HG02840 (cell line): Measurements from ENCODE around the gene ANXA4.
"Not testable (repeated sequence)": the region's sequence is repeated elsewhere in the genome, so short reads cannot be mapped to it uniquely, and the experiment has no call there.

Experiments
- ATAC-seq: cut with Tn5 transposase; IDR thresholded peaks from one replicate; pipeline ENCODE4 v1.9.1; 2021; ENCODE audit warnings: mild to moderate bottlenecking, moderate library complexity, moderate number of reproducible peaks; ENCODE audit not compliant: unreplicated experiment, low FRiP score

ANXA4 gene

DNA sequence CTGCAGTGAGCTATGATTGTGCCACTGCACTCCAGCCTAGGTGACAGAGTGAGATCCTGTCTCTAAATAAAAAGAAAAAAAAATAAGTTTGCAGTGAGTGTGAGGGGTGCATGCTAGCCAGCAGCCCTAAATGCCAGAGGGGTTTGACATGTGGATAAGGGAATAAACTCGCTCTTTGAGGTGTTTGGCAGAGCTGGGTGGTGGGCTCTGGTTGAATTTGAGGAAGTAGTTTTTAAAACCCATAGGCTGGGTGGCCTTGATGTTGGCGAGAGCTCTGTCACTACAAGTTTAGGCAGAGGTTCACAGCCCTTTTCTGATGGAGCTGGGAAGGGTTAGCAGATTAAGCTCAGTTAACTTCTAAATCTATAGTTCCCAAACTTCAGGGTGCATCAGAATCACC is 3.1 kb downstream of the ANXA4 start:
- no peak for ATAC-seq

DNA sequence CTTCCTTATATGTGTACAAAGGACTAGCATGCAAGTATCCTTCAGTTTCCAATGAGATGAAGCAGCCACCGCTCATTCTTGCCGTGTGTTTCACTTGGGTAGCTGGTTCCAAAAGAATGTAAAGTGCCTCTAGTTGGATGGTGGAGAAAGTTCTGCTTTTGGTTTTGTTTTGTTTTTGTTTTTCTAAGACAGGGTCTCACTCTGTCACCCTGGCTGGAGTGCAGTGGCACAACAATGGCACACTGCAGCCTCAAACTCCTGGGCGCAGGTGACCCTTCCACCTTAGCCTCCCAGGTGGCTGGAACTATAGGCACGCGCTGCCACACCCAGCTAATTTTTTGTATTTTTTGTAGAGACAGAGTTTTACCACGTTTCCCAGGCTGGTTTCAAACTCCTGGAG is 8.3 kb downstream of the ANXA4 start:
- no peak for ATAC-seq

GRCh38 chr2:69753659-69754363 is 11.9 kb downstream of the ANXA4 start:
- no peak for ATAC-seq

DNA sequence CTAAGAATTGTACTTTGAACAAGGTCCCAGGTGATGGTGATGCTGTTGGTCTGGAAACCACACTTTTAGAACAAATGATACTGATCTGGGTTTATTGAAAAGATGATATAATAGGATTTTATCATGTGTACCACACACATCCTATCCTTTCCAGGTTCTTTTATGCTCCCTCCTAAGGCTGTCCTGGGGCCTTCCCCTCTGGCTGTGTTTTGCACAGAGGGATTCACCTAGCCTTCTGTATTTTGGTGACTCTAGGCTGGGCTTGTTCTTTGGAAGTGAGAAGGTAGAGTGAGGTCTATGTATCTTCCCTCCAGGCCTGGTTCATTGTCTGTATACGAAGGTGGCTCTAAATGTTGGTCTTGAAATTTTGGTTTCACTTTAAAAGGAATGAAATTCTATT is 12.7 kb downstream of the ANXA4 start:
- ATAC-seq = no peak

DNA sequence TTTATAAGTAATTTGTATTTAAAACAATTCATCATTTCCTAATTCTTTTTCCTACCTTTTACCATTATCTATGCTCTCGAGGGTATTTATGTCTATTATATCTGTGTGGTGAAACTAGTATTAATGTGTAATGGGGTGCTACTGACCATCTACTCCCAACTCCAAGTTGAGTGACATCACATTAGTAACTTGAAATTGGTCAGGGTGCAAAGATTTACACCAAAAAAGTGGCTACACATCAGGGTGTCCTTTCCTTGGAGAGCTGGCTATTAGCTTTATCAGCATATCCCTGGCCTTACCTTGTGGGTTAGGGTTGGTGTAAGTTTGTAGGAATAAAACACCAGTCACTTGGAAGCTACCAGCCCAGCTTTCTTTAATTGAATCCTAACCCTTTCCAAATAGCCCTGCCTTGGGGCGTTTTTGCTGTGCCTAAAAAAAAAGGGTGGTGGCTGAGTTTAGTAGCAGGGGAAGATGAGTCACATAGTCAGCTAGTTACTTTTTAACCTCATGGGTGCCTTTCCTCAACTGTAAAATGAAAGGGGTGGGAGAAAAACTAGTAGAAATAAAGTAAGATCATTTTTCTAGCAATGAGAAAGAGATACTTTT is 14.0 kb downstream of the ANXA4 start:
- ATAC-seq = no peak

- no peak for ATAC-seq
Measured at GRCh38 chr2:69762025-69762424, 20.1 kb downstream of the ANXA4 start.

DNA sequence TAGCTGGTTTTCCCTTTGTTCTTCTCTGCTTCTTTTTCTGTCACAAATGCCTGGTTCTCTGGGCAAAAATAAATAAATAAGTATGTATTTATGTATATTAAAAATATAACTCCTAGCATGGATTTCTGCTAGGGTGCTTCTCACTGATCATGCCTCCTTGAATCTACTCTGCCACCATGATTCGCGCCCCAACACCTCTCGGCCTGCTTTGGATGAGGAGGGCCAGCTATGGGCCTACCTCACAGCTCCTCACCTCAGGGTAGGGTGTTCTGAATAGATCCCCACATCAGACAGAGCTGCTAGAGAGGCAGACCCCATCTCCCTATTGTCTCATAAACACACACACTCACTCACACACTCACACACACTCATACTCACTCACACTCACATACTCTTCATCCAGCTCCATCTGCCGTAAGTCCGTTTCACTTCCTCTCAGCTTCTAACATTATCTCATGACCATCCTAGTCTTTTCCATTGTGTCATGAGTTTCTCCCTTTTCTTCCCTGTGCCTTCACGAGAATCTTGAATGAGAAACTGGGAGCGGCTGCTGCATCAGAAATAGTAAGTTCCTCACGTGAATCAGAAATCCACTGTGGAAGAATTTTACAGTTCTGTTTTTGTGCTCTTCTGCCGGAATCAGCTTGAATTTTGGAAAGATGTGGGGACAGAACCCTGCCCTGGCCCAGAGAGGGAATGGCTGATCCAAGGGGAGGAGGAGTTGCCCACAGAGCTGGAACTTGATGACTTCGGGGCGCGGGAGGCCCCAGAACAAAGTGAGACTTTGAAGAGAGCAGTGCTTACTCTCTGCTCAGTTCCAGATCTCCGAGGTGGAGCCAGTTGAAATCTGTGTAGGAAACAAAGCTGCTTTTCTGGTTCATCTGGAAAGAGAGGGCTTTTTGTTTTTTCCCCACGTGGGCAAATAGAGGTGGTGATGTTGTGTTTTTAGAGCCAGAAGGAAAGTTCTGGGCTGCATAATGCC is 20.9 kb downstream of the ANXA4 start:
- ATAC-seq = no peak

DNA sequence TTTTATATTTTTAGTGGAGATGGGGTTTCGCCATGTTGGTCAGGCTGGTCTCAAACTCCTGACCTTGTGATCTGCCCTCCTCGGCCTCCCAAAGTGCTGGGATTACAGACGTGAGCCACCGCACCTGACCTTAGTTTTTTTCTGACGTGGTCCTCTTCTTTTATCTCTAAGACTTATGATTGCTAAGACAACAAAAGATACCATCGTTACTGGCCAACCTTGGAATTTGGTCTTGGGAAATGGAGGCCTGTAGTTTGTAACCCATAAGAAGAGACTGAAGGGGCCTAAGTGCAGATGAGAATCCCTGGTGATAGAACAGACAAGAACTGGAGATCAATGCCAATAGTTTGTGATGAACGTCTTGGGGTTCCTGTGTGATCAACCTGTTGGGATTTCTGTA is 21.9 kb downstream of the ANXA4 start:
- not testable (repeated sequence) for ATAC-seq

DNA sequence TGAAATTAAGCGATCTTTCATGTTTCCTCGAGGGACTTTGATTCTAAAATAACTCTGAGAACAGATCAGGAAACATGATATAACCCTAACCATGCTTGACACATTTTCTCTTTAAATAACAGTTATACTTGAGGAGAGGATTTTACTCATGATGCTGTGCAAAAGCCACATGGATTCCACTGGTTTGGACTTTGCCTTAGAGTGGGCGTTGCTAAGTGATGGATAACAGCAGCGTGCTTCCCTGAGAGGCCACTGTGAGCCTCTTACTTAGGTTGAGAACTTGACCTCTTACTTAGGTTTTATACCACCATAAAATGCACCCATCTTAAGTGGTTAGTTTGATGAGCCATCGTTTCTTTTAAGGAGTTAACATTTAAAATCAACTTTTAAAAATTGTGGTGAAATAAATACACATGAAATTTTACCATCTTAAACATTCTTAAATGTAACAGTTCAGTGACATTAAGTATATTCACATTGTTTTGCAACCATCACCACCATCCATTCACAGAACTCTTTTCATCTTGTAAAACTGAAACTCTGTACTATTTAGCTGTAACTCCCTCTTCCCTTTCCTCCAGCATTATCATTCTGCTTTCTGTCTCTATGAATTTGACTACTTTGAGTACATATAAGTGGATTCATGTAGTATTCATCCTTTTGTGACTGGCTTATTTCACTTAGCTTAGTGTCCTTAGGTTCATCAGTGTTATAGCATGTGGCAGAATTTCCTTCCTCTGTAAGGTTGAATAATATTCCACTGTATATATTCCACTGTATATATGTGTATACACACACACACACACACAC is 22.6 kb downstream of the ANXA4 start:
- no peak for ATAC-seq

GRCh38 chr2:69765096-69765380 is 23.1 kb downstream of the ANXA4 start:
- ATAC-seq = no peak

DNA sequence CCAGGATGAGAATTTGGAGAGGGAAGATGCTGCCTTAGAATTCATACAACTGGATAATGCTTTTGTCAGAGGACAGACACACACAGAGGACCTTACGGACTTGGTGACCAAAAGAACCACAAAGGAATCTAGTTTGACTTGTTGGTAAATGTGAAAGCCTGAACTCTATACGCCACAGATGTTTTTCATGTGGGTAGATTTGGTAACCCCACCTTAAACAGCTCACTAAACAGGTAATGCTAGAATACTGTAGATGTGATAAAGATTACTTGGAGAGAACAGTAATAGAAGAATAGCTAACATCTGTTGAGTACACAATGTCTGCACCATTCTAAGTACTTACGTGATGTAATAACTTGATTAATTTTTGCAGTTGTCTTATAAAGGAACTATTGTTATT is 24.1 kb downstream of the ANXA4 start:
- no peak for ATAC-seq

- ATAC-seq = no peak
Measured at GRCh38 chr2:69767034-69767433, 25.1 kb downstream of the ANXA4 start.

- no peak for ATAC-seq
Measured at GRCh38 chr2:69768235-69768634, 26.3 kb downstream of the ANXA4 start.

- ATAC-seq = no peak
Measured at GRCh38 chr2:69768789-69769188, 26.9 kb downstream of the ANXA4 start.

DNA sequence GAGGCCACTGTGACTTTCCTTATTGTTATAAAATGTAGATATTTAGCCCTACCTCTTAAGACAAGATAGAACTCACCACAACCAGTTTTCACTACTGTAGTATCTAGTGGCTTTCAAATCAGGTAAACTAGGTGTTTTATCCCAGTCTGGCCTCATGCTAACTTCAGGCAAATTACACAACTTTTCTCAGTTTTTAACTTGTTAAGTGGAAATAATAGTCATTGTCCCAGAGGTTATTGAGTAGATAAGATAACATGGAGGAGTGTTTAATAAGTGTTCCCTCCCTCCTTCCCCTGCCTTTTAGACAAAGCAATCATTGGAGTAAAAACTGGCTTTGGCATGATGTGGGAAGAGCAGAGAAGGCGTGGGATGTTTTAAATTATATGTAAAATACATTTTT is 27.3 kb downstream of the ANXA4 start:
- ATAC-seq = no peak

DNA sequence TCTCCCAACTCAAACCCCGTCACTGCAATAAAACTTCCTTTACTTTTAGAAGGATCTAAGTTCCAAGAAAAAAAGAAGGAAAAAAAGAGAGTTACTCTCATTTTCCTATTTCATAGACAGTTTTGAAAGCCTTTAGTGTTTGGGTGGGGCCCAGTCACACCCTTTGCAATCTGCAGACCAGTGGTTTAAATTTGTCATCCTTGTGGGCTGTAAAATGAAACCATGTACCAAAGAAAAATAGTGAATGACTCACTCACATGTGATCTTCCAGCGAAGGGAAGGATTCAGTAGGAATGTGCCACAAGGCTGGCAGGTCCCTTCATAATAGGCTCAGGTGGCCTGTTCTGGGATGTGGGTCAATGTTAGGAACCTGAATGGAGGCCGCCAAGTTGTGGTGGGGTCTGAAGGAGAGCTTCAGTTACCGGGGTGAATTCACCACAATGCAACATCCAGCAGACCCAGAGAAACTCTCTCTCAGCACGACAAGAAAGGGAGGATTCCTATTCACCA is 28.3 kb downstream of the ANXA4 start:
- ATAC-seq = no peak

GRCh38 chr2:69770747-69771146 is 28.8 kb downstream of the ANXA4 start:
- no peak for ATAC-seq

DNA sequence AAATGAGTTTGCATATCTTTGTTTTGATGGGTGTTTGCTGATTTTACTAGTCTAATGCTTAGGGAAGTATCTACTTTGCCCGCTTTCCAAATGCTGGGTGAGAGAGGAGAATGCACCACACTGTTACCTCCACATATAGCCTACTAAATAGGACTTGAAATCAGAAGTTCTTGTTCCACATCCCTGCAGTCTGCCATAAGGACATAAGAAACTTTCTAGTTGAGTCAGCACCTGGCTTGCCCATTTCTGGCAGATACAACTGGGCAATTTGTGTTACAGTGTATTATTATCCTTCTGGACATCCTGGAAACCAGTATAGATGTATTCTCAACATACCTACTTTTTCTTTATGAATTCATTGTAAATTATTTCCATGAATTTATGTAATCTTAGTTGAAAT is 29.5 kb downstream of the ANXA4 start:
- ATAC-seq = no peak

- ATAC-seq = no peak
Measured at GRCh38 chr2:69773206-69773605, 31.3 kb downstream of the ANXA4 start.

DNA sequence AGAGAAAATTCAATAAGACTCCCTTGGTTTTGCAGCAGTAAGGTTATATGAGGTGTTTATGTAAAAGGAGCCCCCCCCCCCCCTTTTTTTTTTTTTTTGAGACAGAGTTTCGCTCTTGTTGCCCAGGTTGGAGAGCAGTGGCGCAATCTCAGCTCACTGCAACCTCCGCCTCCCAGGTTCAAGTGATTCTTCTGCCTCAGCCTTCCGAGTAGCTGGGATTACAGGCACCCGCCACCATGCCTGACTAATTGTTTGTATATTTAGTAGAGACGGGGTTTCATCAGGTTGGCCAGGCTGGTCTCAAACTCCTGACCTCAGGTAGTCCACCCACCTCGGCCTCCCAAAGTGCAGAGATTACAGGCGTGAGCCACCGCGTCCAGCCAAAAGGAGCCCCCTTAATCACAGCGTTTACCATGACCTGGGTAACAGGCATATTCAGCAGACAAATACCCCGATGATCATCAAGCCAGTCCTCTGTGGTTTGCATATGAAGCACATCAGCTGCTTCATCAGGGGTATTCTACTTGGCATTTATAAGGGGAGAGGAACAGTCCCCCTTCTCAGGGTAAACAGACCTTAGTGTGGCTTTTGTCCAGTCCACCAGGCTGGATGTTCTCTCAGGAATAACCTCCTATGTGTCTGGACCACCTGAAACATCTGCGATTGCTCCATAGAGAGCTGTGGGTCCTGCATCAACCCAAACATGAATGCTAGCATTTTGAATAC is 32.5 kb downstream of the ANXA4 start:
- peak; percentile 23 for ATAC-seq
